ENCODE data around the gene DNAH1.

DNAH1 gene

DNA sequence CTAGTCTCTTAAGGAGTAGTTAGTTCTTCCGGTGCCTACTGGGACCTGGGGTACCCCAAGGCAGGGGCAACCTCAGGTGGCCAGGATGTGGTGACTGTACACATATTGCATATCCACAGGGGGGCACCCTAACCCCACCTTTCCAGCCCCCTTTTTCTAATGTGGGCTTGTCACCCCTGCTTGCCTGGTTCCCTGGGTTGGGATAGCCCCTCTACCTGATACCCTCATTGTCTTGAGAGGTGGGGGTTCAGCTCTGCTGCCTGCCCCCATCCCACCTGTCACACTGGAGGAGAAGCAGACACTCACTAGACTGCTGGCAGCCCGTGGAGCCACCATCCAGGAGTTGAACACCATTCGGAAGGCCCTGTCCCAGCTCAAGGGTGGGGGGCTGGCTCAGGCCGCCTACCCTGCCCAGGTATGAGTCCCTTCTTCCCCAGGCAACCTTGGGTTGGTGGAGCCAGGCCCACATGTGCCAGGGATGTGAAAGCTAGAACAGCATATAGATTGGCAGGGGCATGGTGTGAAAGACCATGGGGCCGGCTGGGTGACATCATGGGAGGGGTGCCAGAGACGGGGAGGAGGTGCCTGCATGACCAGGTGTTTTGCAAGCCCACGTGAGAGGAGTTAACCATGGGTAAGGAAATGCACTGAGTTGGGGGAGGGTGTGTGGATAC lies 24.5 kb upstream of the DNAH1 start:
- H3K4me3 ChIP-seq (ENCODE audit: low read length) = no peak overlapping the region
- no peak for DNase-seq (ENCODE audit: low read depth)
- TF ChIP-seq, protein P1, sequence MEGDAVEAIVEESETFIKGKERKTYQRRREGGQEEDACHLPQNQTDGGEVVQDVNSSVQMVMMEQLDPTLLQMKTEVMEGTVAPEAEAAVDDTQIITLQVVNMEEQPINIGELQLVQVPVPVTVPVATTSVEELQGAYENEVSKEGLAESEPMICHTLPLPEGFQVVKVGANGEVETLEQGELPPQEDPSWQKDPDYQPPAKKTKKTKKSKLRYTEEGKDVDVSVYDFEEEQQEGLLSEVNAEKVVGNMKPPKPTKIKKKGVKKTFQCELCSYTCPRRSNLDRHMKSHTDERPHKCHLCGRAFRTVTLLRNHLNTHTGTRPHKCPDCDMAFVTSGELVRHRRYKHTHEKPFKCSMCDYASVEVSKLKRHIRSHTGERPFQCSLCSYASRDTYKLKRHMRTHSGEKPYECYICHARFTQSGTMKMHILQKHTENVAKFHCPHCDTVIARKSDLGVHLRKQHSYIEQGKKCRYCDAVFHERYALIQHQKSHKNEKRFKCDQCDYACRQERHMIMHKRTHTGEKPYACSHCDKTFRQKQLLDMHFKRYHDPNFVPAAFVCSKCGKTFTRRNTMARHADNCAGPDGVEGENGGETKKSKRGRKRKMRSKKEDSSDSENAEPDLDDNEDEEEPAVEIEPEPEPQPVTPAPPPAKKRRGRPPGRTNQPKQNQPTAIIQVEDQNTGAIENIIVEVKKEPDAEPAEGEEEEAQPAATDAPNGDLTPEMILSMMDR (conservative IDR thresholded peaks at IDR 0.05; ENCODE audit: low read depth, low read length) = peak; percentile 58

DNA sequence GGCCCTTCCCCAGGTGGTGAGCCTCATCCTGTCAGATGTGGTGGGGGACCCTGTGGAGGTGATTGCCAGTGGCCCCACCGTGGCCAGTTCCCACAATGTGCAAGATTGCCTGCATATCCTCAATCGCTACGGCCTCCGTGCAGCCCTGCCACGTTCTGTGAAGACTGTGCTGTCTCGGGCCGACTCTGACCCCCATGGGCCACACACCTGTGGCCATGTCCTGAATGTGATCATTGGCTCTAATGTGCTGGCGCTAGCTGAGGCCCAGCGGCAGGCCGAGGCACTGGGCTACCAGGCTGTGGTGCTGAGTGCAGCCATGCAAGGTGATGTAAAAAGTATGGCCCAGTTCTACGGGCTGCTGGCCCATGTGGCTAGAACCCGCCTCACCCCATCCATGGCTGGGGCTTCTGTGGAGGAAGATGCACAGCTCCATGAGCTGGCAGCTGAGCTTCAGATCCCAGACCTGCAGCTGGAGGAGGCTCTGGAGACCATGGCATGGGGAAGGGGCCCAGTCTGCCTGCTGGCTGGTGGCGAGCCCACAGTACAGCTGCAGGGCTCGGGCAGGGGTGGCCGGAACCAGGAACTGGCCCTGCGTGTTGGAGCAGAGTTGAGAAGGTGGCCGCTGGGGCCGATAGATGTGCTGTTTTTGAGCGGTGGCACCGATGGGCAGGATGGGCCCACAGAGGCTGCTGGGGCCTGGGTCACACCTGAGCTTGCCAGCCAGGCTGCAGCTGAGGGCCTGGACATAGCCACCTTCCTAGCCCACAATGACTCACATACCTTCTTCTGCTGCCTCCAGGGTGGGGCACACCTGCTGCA lies 23.7 kb upstream of the DNAH1 start:
- TF ChIP-seq, protein P1 (conservative IDR thresholded peaks at IDR 0.05; ENCODE audit: low read depth, low read length) = no peak
- DNase-seq (ENCODE audit: low read depth) = no peak
- H3K4me3 ChIP-seq (ENCODE audit: low read length) = no peak overlapping the region

DNA sequence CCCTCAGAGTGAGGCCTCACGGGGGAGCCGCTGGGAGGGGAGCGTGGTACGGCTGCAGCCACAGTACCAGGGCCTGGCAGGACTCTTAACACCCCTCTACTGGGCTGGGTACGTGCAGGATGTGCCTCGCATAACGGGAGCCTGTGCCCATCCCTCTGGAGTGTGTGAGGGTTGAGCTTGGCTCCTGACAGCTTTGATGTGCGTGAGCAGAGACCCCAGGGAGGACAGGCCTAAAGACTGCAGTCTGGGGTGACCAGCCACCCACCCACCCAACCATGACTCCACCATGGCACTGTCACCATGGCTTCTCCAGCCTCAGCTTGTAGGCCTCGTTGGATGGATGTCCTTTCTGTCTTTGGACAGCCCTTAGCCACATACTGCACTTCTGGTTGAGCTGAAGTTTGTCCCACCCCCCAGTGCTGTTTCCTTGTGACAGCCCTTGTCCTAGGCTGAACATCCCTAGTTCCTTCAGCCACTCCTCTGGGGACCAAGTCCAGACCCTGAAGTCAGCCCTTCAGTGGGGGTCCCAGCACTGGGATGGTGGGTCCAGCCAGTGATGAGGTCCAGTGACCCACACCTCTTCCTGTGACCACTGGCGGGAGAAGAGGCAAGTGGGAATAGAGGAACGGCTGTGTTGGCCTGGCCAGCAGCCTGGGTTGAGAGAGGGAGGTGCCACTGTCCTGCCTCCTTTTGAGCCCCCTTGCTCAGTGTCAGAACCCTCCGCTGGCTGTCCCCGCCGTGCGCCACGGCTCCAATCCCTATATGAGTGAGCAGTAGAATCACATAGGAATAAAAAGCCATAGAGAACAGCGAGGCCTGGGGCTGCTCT lies 22.4 kb upstream of the DNAH1 start:
- no peak for DNase-seq (ENCODE audit: low read depth)
- no peak overlapping the region for H3K4me3 ChIP-seq (ENCODE audit: low read length)
- TF ChIP-seq, protein P1 (conservative IDR thresholded peaks at IDR 0.05; ENCODE audit: low read depth, low read length) = no peak

DNA sequence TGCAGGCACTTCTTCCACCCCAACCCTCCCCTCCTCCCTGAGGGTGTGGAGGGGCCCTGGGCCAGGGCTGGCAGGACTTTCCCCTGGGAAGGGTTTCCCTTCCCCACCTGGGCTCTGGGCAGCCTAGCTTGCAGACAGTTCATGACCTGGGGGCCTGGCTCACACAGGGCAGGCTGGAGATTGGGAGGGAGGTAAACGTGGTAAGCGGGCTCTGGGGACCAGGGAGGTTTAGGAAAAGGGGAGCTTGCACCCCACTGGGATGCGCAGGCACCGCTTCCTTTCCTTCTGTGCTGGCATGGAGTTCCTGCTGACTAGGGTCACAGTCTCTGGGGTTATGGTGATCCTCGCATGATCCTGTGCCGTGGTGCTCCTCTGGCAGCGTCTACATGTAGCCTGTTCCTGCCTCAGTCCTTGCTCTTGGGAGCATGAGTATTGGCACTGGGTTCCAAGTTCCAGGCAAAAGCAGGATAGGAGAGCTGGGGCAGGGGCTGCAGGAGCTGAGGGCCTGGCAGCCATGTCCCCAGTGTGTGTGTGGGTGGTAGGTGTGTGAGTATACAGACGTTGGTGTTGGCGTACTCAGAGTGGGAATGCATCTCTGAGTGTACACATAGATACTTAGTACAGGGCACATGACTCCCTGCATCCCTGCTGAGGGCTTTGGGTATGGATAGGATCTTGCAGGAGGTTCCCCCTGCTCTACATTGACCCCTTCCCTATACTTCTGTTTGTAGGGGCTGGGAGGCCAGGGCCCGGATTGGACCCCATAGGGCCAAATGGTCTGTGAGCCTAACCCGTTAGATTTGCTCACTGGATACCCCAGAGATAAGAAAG lies 21.6 kb upstream of the DNAH1 start:
- no peak for DNase-seq (ENCODE audit: low read depth)

DNA sequence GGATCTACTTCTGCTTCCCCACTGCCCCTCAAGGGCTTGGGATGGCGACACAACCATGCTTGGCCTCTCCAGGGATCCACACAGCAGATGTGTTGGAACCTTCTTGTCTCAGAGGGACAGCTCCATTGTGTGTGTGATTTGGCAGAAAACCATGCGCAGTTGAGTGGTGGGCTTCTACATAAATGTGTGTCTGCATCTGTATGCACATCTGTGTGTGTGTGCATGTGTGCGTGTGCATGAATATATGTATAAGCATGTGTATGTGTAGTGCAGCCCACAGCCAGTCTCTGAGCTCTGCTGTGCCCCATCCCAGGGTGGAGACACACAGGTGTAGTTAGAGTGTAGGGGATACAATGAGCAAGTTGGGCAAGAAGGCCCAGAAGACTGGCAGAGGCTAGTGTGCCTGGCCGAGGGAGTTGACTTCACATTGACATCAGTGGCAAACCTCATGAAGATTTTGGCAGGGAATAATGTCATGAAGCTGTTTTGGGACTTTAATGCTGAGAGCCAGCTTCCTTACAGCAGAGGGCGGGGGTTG lies 20.4 kb upstream of the DNAH1 start:
- no peak for DNase-seq (ENCODE audit: low read depth)
- TF ChIP-seq, protein P1 (conservative IDR thresholded peaks at IDR 0.05; ENCODE audit: low read depth, low read length) = no peak

More for the DNA sequence above, 21.6 kb upstream of the DNAH1 start:
- H3K4me3 ChIP-seq (ENCODE audit: low read length) = no peak overlapping the region
- TF ChIP-seq, protein P1 (conservative IDR thresholded peaks at IDR 0.05; ENCODE audit: low read depth, low read length) = no peak

More for the DNA sequence above, 20.4 kb upstream of the DNAH1 start:
- H3K4me3 ChIP-seq (ENCODE audit: low read length) = no peak overlapping the region

Measured in retinal pigment epithelial cell (primary cell).